Prostate gland (tissue), 2 donors: ENCODE measurements around the gene TAS2R60.

Experiments
- POLR2A ChIP-seq: fragments of 450-650 bp; IDR thresholded peaks from one replicate; pipeline ENCODE4 v1.6.1; 2016; ENCODE audit warnings: antibody characterized with exemption, mild to moderate bottlenecking
- POLR2AphosphoS5 ChIP-seq: sonication (generic); formaldehyde crosslinking; IDR thresholded peaks from one replicate; pipeline ENCODE4 v1.6.1; 2017; ENCODE audit warnings: antibody characterized with exemption
- TF ChIP-seq, protein P1 (sequence below), 4 experiments: fragments of 200-600 bp in 2 of 4; fragments of 450-650 bp in 2 of 4; sonication (generic) in 2 of 4; IDR thresholded peaks; 1 replicate in 3 of 4; 2 replicates in 1 of 4; pipeline ENCODE4 v1.5.1; 2016 to 2019; ENCODE audit warnings: antibody characterized with exemption in 4 of 4, mild to moderate bottlenecking in 2 of 4, moderate library complexity in 2 of 4

GRCh38 chr7:143459359-143459758 lies 16.1 kb downstream of the TAS2R60 start:
- TF ChIP-seq POLR2AphosphoS5: no peak
- TF ChIP-seq, protein P1, sequence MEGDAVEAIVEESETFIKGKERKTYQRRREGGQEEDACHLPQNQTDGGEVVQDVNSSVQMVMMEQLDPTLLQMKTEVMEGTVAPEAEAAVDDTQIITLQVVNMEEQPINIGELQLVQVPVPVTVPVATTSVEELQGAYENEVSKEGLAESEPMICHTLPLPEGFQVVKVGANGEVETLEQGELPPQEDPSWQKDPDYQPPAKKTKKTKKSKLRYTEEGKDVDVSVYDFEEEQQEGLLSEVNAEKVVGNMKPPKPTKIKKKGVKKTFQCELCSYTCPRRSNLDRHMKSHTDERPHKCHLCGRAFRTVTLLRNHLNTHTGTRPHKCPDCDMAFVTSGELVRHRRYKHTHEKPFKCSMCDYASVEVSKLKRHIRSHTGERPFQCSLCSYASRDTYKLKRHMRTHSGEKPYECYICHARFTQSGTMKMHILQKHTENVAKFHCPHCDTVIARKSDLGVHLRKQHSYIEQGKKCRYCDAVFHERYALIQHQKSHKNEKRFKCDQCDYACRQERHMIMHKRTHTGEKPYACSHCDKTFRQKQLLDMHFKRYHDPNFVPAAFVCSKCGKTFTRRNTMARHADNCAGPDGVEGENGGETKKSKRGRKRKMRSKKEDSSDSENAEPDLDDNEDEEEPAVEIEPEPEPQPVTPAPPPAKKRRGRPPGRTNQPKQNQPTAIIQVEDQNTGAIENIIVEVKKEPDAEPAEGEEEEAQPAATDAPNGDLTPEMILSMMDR (IDR thresholded peaks at IDR 0.05): no peak
- no peak for TF ChIP-seq POLR2A
